Measurements from ENCODE around the gene ABCG2.
"Not testable (repeated sequence)": the region's sequence is repeated elsewhere in the genome, so short reads cannot be mapped to it uniquely, and the experiment has no call there.

The ABCG2 gene

DNA sequence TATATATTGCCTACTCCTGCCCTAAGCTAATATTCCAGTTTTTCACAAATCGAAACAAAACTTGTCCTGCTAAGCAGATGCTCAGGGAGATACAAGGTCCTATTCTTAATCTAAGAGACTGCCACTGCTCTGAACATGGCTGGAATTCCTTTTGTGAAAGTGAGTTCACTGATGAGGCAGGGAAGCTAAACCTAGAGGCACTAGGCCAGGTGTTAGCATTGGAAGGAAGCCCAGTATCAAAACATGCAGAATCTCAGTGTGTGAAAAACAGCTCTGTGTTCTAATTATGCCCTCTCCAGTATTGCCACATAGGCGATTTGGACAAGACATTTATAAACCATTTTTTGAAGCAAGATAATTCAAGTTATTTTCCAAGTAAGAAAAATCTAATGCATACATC, 47.6 kb downstream of the ABCG2 start:
- DNase-seq (ENCODE audit: low read depth), result no peak

- DNase-seq (ENCODE audit: low read depth), result no peak
Measured at GRCh38 chr4:88109123-88109881, 49.1 kb downstream of the ABCG2 start.

DNA sequence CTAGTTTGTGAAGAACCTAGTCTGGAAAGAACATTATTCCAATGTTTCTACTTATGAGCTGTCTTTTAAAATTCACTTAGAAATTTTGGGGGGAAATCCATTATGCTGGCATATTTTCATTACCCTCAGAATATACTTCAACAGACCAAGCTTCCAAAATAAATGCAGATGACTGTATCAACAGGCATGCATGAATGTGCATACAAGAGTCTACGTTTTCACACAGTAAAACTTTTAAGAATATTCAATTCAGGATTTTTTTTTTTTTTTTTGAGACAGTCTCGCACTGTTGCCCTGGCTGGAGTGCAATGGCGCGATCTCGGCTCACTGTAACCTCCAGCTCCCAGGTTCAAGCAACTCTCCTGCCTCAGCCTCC, 49.7 kb downstream of the ABCG2 start:
- DNase-seq (ENCODE audit: low read depth), result no peak

GRCh38 chr4:88108108-88108465, 50.4 kb downstream of the ABCG2 start:
- not testable (repeated sequence) for DNase-seq (ENCODE audit: low read depth)

DNA sequence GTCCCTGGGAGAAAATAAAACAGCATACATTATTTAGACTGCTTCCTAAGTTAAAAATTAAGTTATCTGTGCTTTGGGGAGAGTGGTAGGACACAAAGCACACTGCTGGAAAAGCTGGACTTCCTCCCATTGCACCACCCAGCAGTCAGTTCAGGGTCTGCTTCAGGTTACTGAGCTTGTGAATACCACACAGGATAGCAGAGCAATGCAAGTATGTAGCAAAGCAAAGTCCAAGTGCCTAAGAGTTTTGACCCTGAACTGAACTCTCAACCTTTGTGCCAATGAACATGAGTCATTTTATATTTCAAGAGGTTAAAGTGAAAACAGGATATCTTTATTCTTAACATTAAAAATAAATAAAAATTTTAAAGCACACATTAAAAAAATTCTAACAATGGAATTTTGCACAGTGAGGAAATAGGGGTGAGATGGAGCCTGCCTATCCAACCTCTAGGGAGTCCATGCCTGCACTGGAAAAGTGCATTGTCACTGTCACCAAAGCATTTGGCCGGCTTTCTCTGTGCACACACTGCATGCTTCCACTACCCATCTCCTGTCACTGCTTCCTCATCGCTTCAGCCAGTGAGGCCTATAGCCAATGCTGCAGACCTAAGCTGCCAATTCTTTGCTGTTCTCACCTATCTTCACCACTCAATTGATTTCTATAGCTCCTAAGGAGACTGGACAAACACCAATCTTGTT, 50.9 kb downstream of the ABCG2 start:
- DNase-seq (ENCODE audit: low read depth), result no peak

- DNase-seq (ENCODE audit: low read depth), result no peak
Measured at GRCh38 chr4:88106205-88106604, 52.2 kb downstream of the ABCG2 start.

DNA sequence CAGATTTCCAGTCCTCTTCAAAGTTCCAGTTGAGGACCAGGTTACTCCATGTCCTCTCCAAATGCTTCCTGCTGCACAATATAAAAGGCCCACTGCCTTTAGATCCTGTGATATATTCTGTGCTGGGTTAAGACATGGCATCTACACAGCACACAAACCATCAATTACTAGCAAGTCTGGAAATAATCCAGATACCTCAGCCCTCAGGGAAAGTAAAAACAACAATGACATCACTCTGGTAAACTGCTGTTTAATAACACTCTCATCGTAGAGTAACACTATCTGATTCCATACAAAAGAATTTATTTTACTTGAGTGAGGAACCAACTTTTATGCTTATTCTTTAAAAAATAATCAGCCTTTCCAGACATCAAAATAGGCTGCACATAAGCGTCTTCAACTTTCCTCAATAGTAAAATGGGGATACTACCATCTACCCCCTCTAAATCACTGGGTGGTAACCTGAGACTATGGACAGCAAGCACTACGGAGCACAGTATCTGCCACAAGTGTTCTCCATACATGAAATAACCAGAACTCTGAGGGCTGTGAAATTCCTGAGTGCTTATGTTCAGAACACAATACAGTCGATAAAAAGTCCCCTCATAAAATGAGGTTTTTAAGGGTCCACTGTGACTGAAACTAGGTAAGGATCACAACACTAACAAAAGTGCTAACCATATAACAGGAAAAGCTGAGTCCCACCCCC, 53.4 kb downstream of the ABCG2 start:
- DNase-seq (ENCODE audit: low read depth), result no peak

DNA sequence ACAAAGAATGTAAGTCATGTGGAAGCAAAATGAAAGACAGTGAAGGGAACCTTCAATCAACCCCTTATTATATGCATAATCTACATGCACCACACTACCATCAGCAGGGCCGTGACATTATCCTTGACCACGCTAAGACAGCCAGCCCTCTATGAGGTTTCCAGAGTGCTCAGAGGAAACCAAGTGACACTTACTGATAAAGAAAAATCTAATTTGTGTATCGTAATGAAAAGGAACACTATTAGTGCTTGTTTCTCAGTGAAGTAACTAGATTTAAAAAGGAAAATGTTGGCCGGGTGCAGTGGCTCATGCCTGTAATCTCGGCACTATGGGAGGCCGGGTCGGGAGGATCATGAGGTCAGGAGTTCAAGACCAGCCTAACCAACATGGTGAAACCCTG, 56.4 kb downstream of the ABCG2 start:
- DNase-seq (ENCODE audit: low read depth), result no peak

GRCh38 chr4:88101165-88101564, 57.3 kb downstream of the ABCG2 start:
- no peak for DNase-seq (ENCODE audit: low read depth)

DNA sequence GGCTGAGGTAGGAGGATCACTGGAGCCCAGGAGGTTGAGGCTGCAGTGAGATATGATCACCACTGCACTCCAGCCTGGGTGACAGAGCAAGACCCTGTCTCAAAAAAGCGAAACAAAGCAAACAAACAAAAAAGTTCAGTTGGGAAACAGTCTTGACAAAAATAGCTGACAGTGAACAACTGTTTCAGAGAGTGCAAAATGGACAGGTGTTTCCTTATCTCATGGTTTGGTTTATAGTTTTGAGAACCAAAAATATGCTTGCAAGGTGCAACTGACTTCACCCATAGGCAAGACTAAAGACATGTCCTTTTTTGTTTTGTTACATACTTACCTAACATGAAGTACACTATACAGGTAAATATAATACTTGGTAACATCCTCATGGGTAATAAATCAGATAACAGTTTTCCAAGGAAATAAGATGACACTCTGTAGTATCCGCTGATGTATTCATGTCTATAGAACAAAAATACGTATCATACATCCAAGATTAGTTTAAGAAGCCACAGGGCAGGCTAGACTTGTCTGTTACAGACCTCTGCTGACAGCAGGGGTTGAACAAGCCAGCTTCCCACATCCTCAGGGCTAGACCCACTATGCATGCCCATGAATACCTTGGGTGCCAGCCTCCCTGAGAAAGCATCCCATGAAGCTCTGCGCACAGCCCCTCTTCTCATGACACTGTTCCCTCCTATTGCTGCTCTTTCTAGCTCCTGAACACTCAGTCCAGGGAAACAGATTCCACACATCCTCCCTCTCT, 59.3 kb downstream of the ABCG2 start:
- DNase-seq (ENCODE audit: low read depth), result no peak

DNA sequence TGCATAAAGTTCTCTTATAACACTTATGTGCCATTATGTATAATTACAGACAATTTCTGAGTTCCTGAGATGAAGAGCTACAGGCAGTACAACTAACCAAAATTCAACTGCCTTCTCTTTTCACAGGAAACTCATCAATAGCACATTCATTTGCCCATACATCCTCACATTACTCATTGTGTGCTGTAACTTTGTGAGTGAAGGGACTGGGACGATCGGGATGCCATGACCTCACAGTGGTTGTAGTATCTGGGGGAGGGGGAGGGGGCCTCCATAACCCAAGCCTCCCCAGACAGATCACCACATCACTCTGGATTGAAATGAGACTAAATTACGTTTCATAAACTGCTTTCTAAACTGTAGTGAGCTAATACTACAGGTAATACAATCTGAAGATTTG, 60.7 kb downstream of the ABCG2 start:
- no peak for DNase-seq (ENCODE audit: low read depth)

GRCh38 chr4:88097301-88097700, 61.1 kb downstream of the ABCG2 start:
- no peak for DNase-seq (ENCODE audit: low read depth)

- no peak for DNase-seq (ENCODE audit: low read depth)
Measured at GRCh38 chr4:88093874-88094273, 64.6 kb downstream of the ABCG2 start.

DNA sequence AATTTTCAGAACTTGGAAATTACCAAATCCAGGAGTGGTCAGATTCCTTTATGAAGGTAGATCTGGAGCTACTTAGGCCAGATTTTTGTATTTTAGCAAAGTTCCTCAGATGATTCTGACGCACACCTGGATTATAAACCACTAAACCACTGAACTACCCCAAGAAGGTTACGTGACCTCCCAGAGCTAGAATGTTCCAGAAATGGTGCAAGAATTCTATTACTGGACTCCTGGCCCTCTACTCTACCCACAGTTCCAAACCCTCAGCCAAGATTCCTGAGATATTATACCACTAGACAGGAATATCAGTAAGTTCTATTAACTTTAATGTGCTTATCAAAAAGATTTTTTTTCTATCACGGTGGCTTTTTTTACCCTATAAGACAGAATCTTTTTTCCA, 67.1 kb downstream of the ABCG2 start:
- no peak for DNase-seq (ENCODE audit: low read depth)

GRCh38 chr4:88090898-88091297, 67.5 kb downstream of the ABCG2 start:
- DNase-seq (ENCODE audit: low read depth), result no peak

DNA sequence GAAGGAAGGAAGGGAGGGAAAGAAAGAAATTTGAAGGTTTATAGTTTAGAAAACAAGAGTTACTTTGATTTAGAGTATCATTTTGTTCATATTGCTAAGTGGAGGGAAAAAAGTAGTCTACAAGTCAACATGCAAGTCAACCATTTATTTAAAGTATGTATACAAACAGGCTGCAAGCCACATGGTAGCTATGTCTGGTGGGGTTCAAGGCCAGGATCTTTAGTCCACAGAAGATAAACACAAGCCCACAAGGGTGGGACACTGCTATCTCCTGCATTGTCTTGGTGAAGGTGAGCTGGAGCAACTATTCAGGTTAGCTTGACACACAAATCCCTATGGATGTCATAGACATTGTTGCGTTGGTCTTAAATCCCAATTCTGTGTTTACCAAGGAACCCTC, 71.4 kb downstream of the ABCG2 start:
- no peak for DNase-seq (ENCODE audit: low read depth)

GRCh38 chr4:88080626-88081025, 77.8 kb downstream of the ABCG2 start:
- DNase-seq (ENCODE audit: low read depth), result no peak

DNA sequence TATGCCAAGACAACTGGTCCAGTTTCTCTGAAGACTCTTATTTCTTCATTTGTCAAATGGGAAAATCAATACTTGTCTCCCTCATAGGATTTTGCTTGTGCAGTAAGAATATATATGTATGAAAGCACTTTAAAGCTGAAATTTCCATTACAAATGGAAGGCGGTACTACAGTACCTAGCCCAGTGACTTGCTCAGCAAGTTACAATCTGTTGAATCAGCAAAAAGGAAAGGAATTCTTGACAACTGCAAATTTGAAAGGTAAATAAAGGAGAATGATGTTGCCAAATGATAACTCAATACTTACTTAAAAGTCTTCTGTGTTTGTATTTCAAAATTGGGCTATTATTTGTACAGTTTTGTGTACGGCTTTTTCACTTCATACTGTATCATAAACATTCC, 79.9 kb downstream of the ABCG2 start:
- DNase-seq (ENCODE audit: low read depth), result no peak

DNA sequence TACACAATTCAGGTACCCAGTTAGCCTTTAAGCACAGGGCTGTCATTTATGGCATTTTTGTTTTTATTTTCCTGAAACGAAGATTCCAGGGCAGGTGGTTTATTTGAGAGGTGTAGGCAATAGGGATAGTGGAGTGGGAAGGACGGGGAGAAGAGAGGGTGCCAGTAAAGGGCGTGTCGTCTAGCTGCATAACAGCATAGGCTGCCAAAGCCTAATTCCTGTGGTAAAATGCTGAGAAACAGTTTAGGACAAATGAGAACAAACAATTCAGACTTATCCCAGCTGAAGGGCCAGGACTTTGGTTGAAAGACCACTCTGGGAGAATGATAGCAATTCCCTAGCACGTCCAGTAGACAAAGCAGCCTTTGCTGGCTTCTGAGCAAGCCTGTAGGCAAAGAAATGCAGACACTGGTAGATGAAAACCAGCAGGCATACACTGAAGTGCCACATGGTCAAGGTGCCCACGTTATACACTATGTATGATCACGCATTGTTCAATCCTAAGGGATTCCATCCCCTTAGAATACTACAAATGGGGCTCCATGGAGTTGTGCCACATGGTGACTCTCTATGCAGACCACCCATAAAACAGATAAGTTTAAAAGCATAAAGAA, 80.4 kb downstream of the ABCG2 start:
- DNase-seq (ENCODE audit: low read depth), result no peak

DNA sequence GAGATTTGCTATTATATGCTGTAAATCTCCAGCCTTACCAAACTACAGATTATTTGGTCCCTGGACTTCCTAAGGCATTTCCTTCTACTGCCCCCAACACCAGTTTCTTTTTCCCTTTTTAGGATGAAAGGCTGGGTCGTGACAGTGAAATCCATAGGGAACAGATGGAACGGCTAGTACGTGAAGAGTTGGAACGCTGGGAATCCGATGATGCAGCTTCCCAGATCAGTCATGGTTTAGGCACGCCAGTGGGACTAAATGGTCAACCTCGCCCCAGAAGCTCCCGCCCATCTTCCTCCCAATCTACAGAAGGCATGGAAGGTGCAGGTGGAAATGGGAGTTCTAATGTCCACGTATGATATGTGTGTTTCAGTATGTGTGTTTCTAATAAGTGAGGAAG, 83.1 kb downstream of the ABCG2 start:
- DNase-seq (ENCODE audit: low read depth), result no peak

DNA sequence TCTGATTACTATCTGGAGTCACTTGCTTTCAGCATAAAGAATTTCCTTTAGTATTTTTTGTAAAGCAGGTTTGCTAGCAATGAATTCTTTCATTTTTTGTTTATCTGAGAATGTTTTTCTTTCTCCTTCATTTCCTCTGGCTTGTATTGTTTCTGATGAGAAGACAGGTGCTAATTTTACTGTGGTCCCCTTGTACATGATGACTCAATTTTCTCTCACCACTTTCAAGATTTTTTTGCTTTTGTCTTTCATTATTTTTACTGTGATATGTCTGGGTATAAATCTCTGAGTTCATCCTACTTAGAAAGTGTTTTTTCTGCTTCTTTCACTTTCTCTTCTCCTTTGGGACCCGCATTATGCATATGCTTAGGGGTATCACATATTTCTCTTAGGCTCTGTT, 88.4 kb downstream of the ABCG2 start:
- DNase-seq (ENCODE audit: low read depth), result no peak

GRCh38 chr4:88064410-88064809, 94.0 kb downstream of the ABCG2 start:
- no peak for DNase-seq (ENCODE audit: low read depth)
